DMS 273 (cell line): ENCODE data around the gene GHSR.

ENCODE experiments used
- DNase-seq: peaks from one replicate; lab custom pipeline; 2025; ENCODE audit not compliant: unreplicated experiment; lab: John Stamatoyannopoulos, UW

GHSR gene

DNA sequence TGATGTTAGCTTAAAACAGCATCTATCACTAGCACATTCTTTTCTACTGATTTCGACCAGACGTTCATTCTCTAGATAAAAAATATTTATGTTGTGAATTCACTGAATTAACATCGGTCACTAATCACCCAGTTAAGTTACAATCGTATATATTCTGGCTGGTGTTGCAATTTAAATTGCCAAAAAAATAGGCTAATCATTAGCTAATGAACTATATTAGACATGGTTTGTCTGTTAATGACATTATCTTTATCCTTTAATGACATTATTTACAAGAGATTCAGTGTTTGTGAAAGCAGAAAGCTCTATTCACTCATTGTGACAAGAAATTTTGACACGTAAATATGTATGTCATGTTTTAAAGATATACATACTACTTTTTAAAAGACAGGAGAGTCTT lies 6.7 kb downstream of the GHSR start:
- DNase-seq: no peak

DNA sequence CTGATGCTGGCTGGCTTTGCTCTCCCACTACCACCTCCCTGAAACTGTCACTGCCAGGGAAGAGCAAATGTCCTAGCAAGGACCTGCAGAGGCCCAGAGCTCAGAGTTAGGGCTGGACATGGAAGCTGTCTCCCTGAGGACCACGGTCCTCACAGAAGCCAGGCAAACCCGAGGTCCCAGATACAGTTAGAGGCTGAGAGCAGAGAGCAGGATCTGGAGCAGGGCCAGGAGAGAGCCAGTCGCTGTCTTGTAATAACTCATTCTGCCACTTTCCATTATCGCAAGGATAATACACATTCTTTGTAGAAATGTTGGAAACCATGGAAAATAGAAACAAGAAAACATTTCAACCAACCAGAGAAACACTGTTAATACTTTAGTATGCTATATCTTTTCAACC lies 10.1 kb downstream of the GHSR start:
- no peak for DNase-seq

DNA sequence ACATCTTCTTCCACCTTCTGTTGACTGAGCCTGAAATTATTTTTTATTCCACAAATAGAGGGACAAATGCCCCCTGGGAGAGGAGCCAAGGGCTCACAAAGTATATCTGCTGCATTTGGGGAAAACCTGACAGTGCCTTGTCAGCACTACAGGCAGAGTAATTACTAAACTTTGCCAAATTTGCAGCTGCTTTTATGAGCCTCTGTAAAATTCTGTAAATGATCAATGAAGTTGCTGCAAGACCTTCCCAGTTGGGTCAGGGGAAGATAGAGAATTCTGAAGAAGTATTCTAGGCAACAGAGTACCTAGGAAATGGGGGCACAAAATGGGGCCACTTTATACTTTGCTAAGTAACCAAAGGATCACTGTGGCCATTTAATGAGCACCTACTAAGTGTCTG lies 10.5 kb downstream of the GHSR start:
- DNase-seq: no peak

DNA sequence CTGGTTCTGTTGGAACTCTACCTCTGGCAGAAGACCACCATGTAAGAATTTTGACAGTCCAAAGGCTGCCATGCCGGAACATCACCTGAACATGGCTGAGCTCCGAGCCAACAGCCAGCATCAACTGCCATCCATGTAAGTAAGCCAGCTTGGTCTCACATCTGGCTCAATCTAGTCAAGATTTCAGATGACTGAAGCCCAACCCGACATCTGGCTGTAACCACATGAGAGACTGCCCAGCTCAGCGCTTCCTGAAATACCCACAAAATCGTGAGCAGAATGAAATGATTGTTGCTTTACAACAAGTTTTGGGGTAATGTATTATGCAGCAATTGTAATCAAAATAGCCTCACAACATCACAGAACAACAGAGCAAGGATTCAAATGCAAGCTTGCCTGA lies 32.9 kb downstream of the GHSR start:
- no peak for DNase-seq

DNA sequence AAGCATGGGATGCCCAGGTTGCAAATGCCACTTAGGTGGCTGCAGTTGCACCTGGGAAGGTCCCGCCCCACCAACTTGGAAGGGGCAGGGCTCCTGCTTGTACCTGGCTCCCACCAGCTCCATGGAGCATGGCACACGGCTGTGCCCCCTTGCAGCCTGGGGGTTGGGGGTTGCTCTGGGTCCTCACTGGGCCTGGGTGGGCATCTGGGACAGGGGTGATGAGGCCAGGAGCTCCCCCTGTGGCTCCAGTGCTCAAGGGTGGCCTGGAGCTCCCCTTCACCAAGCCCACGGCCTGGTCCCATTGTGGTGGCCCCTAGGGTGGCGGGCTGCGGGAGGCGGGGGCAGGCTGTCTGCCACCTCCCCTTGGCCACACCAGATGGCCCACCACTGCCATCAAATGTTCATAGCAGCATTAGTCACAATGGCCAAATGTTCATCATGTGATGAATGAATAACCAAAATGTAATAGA lies 36.7 kb downstream of the GHSR start:
- no peak for DNase-seq

DNA sequence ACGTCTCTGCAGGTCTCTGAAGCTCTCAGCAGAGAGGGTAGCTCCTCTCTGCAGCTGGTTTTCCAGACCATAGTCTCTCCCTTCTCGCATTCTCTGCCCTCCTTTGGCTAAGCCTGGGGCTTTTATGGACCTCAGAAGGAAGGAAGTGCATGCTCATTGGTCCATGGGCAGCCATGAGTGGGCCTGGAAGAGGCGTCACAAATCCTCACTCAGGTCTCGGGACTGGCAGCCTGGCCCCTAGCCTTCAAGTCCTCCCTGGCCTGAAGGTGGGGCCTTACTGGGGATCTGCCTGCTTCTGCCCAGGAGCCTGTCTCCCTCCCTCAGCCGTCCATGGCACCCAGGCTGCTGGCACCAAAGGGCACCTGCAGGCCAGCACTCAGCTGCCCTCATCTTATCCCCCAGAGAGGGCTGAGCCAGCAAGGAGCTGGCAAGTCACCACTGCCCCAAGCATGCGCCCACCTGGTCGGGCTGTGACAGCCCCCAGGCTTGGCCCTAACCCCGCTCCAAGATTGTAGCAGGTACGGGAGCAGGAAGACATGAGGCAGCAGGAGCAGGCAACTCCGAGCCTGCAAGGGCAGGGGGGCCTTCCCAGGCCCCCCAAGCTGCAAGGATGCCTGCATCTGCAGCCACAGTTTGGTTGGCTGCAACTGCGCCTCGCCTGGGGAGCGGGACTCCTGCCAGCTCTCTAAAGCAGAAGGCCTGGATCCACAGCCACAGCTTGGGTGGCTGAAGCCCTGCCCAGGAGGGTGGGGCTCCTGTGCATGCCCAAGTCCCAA lies 37.4 kb downstream of the GHSR start:
- no peak for DNase-seq

- DNase-seq: no peak
Measured at GRCh38 chr3:172407872-172408271, 40.4 kb downstream of the GHSR start.

GRCh38 chr3:172405914-172406313 lies 42.3 kb downstream of the GHSR start:
- DNase-seq: no peak

DNA sequence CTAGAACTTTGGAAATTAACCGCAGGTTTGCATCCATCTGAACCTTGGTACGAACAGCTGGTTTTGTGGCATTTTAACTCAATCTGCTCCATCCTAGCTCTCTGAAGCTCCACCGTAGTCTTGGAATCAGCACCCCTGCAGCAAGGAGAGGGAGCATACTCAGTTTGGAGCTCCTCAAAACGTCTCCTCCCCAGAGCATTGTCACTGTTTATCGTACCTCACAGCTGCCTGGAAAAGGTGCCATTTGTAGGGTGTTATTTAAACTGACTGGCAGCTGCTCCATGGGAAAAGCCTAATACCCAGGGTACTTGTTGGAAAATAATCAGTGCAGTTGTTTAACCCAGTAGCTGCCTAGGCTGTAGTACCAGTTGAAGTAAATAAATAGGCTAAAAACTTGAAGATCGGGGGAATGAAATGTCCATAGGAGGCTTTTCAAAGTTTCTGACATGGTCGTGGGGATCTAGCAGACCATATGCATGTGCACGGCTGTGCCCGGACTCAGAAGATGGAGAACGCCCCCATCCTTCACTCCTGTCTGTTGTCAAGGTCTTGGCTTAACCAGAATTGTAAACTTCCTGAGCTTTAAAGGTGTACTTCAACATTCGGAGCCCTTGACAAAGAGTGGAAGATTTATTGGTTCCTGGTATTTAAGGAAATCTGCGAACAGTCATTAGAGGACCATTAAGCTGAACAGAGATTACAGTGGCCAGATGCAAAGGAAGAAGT lies 43.9 kb downstream of the GHSR start:
- no peak for DNase-seq

- DNase-seq: no peak
Measured at GRCh38 chr3:172402892-172403643, 45.2 kb downstream of the GHSR start.

DNA sequence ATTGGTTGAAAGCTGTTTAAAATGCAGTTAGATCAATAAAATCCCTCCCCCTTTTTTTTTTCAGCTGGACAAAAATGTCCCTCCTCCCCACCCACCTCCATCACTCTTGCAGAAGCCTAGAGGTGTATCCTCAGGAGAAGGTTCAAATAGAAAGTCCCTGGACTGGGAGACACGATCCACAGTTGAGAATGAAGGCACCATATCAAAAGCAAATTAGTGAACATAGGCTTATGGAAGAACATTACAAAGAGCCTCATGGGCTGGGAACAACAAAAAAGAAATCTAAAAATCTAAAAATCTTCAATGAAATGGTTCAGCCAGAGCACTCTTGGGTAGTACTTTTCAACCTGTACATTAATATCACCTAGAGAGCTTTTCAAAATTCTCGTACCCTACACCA lies 46.2 kb downstream of the GHSR start:
- no peak for DNase-seq

- DNase-seq: no peak
Measured at GRCh38 chr3:172398484-172398883, 49.8 kb downstream of the GHSR start.

GRCh38 chr3:172397716-172398405 lies 50.4 kb downstream of the GHSR start:
- DNase-seq: no peak

GRCh38 chr3:172396400-172396799 lies 51.9 kb downstream of the GHSR start:
- DNase-seq: no peak

DNA sequence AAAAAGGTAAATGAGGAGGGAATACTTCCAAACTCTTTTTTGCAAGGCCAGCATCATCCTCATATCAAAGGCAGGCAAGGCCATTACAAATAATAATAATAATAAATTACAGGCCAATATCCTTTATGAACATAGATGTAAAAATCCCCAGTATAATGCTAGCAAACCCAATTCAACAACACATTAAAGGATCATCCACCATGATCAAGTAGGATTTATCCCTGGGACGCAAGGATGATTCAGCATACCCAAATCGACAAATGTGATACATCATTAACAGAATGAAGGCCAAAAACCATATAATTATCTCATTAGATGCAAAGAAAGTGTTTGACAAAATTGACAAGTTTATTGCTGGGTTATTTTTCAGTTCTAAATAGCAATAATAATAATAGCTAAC lies 53.6 kb downstream of the GHSR start:
- no peak for DNase-seq
